ENCODE measurements around the gene ELMO1.

The ELMO1 gene

GRCh38 chr7:37039131-37039749 is 409.4 kb downstream of the ELMO1 start:
- no peak for DNase-seq

- no peak for DNase-seq
Observed at GRCh38 chr7:37038706-37039105, 410.0 kb downstream of the ELMO1 start.

- DNase-seq = no peak
Observed at GRCh38 chr7:37037286-37037685, 411.4 kb downstream of the ELMO1 start.

- no peak for DNase-seq
Observed at GRCh38 chr7:37035631-37036030, 413.0 kb downstream of the ELMO1 start.

GRCh38 chr7:37033141-37033540 is 415.5 kb downstream of the ELMO1 start:
- no peak for DNase-seq

- no peak for DNase-seq
Observed at GRCh38 chr7:37032258-37032601, 416.4 kb downstream of the ELMO1 start.

GRCh38 chr7:37031571-37032257 is 416.9 kb downstream of the ELMO1 start:
- peak; percentile 27 for DNase-seq

- DNase-seq = peak; percentile 20
Observed at GRCh38 chr7:37028909-37029440, 419.7 kb downstream of the ELMO1 start.

GRCh38 chr7:37027557-37028341 is 420.9 kb downstream of the ELMO1 start:
- no peak for DNase-seq

GRCh38 chr7:37027104-37027503 is 421.6 kb downstream of the ELMO1 start:
- no peak for DNase-seq

GRCh38 chr7:37018954-37019353 is 429.7 kb downstream of the ELMO1 start:
- no peak for DNase-seq

- DNase-seq = no peak
Observed at GRCh38 chr7:37016064-37016878, 432.4 kb downstream of the ELMO1 start.

GRCh38 chr7:37015353-37016034 is 433.2 kb downstream of the ELMO1 start:
- no peak for DNase-seq

- DNase-seq = no peak
Observed at GRCh38 chr7:37013771-37014170, 434.9 kb downstream of the ELMO1 start.

GRCh38 chr7:37011151-37011890 is 437.3 kb downstream of the ELMO1 start:
- no peak for DNase-seq

- no peak for DNase-seq
Observed at GRCh38 chr7:37009125-37009675, 439.5 kb downstream of the ELMO1 start.

GRCh38 chr7:37007691-37008090 is 441.0 kb downstream of the ELMO1 start:
- DNase-seq = no peak

- no peak for DNase-seq
Observed at GRCh38 chr7:37007268-37007667, 441.4 kb downstream of the ELMO1 start.

GRCh38 chr7:37006764-37007163 is 441.9 kb downstream of the ELMO1 start:
- no peak for DNase-seq

GRCh38 chr7:37000511-37000910 is 448.2 kb downstream of the ELMO1 start:
- DNase-seq = no peak
